ENCODE data around the gene CD46.

The CD46 gene

DNA sequence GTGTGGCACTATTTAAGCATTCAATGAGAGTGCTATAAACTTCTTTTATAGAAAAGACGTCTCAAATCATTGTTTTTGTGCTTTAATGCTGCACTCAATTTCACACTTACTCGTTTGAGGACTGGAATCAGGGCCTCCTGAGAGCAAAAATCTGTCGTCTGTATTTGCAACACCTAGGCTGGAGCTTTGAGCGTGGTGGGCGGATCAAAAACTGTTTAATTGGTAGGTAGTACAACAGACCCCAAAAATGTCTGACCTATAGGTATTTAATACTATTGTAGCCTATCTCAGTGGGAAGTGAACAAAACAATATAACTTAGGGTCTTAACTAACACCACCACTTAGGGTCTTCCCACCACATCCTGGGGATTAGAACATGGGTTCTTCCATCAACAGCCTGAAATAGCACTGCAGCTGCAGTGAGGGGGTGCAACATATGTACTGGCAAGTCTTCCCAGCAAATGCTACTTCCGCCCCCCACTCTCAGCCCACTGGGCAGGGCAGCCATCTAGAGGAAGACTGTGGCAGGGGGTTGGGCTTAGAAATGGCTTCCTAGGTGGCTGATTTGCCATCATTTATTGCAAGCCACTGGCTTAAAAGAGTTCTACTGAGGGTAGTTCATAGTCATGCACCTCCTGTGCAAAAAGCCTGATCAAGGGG is 48.3 kb downstream of the CD46 start:
- DNase-seq, result no peak

DNA sequence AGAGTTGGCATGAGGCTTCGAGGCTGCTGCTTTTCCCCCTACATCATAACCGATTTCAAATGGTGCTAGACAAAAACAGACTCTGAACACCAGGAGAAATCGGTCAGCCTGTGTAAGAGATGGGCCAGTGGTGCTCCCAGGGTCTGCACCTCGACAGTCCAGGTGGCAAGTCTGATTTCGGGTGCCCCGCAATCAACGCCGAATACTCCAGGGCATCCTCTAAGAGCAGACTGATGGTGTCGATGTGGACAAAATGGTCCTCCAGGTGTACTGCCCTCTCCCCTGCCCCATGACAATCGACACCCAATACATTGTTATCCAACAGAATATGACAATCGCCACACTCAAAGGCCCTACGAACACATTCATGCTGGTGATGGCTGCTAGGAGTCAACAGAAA is 50.0 kb downstream of the CD46 start:
- no peak for DNase-seq

DNA sequence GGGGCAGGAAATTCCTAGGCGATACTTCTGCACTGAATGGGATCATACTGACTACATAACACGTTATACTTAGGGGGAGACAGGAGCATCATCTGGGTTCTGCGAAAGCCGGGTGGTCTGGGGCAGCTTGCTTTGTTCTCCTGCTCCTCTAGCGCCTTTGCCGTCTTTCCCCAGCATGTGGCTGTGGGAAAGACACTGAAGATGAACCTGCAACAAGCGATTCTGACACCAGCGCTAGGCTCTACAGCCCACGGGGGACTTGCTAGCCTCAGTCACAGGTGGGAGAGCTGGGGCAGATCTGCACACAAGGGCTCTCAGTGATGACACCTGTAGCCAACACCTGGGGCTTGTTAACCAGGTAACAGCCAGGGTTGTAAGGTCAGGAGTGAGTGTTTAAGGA is 51.8 kb downstream of the CD46 start:
- no peak for DNase-seq

DNA sequence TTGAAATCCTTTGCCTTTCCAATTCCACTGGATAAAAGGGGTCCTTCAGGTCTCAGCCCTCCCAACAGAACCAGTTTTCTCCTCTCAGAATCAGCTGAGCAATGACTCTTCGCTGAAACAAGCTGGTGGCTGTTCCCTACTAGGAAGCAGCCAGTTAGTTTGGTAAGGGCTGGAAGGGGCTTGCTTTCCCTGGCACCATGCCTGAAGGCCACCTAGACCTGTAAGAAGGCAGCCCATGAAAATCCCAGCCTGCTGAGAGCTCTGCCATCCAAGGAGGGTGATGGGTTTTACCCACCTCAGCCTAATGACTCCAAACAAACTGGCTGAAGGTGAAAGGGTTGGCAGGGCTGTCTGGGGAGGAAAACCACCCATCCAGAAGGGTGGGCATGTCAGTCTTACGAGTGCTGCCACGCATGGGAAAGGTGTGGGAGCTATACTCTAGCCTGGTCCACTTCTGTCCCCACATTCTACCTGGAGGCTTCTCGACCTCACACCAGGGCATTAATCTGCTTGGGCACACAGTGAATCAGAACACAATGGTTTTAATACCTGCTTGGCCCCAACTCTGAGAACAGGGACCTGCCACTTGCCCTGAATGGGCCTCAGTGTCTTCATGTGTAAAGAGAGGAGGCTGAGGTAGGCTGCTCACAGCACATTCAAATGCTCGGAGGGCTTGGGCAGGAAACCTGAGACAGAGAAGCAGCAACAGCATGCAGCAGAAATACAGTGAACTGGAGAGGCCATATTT is 53.0 kb downstream of the CD46 start:
- no peak for DNase-seq

DNA sequence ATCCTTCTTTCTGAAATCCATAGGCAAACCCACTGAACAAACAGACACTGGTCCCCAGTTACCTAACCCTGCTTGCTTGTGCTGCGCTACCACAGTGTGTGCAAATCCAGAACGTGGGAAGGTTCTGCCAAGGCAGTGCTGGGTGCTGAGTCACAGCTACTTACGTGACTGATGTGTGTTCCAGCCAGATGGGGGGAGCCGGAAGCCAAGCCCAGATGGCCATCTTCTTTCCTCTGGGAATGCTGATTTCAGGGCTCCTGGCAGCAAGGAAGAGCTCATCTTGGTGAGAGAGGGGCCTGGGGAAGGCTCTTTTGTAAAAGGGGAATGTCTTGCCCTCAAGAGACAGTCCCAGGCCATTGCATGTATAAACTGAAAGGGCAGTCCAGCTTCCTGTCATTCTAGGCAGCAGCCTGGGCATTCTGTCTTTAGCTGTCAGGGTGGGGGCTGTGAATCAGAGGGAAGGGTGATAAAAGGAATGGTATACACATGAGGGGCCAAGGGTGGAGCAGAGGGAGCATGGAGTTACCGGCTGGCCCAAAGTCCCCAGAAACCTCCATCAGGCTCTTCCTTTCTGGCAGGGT is 54.1 kb downstream of the CD46 start:
- DNase-seq, result no peak

DNA sequence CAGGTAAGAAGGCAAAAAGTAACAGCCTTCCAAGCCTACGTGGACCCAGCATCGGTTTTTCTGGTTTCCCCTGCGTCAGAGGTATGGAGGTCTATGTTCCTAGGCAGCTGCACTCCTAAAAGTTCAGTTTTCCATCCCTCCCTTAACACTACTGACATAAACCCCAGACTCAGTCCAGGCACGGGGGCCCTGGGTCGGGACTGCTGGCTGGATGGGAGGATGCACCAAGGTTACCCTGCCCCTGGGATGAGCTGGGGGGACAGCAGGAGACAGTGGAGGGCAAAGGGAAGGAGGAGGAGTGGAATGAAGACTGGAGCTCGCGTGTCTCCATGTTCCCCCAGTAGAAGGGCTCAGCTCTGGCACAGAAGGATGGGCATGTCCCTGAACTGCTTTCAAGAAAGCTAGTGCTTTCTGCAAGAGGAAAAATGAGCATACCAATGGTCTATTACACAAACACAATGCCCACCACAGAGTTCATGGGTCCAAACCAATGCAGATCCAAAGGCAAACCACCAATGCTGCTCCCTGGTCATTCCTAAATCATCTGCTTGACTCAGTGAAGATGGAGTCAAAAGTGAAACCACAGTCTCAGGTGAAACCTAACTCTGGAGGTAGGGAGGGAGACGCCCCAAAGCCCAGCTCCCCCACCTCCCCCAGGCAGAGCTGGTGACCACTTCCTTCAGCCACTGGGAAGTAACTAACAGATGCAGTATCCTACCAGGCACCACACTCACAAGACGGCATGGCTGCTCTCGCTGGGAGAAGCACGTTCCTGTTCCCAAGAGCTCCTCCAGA is 54.9 kb downstream of the CD46 start:
- no peak for DNase-seq

DNA sequence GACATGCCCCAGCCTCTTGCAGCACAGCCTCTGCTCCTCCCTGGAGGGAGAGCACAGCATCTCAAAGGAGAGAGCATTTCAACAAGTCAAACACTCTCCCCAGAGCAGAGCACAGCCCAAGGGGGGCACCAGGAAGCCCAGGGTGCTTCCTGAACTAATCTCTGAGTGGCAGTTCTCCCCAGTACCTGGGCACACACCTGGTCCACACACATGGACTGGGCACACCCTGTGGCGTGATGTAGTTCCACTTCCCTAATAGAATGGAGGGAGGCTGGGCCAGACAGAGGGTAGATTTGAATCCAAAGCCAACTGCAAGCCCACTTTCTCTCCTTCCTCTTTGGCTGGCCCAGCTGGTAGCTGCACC is 55.5 kb downstream of the CD46 start:
- DNase-seq, result no peak

DNA sequence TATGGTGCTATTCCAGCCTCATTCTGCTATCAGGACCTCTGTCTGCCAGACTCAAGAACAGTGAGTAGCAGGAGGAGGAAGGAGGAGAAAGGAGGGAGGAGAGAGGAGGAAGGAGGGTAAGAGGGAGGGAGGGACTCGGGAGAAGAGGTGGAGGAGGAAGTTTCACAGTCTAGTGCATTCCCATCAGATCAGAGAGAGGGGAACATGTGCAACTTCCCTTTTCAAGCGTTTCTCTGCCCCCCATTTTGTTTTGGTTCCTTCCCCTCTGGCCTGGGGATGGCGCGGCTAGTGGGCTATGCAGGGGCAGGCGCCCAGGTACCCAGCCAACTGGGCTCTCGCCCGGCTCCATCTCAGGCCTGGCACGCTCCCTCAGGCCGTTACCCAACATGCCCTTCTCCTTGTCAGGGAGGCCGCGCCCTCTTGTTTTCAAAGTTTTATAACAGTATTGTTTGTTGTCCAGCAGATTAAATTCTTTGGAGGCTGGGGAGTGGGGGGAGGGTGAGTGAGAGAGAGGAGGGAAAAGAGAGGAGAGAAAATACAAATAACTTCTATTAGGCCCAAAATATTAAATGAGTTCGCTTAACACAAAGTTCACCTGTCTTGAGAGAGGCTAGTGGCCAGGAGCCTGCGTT is 56.0 kb downstream of the CD46 start:
- DNase-seq, result no peak

DNA sequence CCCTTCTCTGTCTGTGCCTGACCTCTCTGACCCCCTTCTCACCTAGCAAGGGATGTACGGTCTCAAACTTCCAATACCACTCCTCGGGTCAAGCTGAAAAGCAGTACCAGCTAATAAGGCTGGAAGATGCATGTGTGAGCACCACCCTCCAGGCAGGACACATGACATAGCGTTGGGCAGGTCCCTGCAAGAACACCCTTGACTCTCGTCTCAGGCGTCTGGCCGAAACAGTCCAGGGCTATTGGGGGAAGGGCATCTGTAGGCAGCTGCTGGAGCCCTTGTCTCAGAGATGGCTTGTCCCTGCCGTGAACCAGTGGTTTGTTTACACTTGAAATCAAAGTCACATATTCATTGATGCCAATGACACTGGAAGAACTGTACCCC is 56.5 kb downstream of the CD46 start:
- DNase-seq, result no peak

DNA sequence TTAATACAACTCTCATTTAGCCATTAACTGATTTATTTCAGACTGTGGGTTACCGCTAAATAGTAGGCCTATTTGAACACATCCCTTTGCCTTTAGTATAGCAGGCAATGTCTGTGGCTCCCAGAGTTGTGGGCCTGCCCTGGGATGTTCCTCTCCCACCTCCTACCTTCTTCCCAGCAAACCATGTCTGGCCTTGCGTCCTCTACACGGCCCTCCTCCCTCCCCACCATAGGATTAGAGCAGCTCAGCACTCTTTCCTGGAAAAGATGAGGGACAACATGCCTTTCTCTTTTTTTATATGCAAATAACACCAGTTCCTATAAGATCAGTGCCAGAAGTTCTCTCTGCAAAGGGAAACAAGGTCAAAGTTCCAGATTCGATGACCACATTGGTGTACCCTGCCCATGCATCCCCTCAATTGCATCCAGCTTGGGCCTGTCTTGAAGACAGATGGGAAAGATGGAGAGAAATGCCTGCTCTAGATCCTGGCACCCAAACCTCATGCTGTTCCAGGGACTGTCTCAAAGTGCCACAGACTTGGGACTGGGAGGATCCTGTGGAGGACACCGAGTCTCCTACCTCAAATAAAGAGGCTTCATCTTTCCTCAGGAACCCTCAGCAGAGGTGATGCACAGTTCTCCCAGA is 57.2 kb downstream of the CD46 start:
- DNase-seq, result no peak

DNA sequence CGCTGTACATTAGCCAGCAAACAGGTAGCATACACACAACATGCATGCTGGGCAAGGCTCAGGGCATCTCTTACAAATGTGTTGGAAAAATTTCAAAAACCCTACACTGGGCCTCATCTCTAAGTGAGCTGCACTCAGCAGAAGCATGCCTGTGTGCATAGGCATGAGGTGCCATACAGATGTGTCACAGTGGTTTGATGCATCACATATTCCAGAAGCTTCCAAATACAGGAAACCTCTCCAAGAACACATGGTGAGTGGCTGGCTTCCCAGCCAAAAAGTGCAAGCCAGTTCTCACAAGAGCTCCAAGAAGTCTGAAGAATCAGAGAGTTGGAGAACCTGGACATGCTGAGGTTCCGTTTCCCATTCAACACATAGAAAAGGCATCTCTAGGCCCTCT is 58.3 kb downstream of the CD46 start:
- DNase-seq, result no peak

DNA sequence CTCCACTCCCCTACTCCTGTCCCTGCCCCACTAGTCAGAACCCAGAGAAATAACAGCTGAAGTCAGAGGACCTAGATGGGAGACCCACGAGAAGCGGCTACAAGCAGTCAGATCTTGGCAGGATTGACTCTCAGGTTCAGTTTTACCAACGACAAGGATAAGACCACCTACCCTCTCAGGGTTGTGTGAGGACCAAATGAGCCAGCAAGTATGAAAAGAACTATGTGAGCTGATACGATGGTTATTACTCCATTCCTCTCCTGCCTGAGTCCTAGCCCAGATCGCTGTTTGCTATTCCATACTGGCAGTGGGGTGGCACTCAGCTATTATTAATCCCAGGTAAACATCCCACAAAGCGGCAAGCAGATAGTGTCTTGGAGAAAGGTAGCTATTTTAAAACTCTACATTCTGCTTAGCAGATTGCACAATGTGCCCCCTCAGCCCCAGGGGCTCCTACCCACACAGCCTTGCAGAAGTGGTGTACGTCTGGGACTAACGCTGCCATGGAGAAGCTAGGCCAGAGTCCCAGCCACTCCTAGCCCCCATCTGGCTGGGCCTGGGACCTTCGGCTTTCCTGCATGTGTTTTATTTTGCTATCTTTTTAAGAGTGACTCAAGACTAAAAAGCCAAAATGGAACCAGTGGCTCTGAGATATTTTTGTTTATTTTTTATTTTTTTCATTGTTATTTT is 58.9 kb downstream of the CD46 start:
- DNase-seq, result no peak

DNA sequence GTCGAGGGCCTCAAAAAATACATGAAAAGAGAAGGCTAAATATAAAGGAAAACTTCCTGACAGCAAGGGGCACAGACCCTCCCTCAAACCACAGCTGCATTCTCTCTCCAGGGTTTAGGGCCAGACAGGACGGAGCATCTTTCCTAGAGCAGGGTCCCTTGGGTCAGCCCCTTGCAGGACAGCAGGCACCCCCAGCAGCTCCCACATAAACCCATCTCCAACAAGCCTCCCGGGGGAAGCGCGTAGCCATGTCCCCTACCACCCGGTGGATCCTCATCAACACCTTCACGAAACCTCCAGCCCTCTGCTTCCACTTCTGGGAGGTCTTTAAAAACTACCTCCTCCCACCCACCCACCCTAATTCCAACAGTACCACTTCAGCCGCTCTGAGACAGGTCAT is 59.5 kb downstream of the CD46 start:
- DNase-seq, result no peak

DNA sequence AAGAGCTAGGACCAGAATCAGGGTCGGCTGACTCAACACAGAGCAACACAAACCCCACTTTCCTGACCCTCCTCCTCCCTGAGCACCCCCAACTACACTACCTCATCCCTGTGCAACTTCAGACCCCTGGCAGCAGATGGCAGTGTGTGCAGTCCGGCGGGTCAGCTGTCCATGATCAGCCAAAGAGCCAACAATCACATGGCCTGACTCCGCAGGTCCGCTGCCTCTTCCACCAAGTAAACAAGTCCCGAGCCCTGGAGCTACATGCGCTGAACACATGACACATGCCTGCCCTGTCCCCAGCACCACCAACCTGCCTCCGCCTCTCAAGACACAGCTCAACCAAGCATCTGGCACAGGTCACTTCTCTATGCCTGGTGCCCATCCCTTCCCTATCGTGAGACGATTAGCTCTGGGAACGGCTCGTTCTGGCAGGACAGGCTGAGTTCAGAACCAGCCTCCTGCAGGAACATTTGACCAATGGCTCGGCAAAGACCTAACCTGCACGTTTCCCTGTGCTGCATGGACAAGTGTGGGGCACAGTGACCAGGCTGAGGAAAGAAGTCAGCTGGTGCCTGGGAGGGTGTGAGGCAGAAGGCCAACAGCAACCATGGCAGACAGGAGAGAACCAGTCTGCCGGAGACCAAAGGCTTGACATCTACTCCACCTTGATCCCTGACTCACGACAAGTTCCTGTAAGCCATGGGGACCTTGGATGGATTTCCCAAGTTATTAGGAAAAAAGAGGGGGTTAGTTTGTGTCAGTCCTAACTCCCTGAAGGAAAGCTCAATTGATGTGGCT is 60.3 kb downstream of the CD46 start:
- DNase-seq, result peak; percentile 24

DNA sequence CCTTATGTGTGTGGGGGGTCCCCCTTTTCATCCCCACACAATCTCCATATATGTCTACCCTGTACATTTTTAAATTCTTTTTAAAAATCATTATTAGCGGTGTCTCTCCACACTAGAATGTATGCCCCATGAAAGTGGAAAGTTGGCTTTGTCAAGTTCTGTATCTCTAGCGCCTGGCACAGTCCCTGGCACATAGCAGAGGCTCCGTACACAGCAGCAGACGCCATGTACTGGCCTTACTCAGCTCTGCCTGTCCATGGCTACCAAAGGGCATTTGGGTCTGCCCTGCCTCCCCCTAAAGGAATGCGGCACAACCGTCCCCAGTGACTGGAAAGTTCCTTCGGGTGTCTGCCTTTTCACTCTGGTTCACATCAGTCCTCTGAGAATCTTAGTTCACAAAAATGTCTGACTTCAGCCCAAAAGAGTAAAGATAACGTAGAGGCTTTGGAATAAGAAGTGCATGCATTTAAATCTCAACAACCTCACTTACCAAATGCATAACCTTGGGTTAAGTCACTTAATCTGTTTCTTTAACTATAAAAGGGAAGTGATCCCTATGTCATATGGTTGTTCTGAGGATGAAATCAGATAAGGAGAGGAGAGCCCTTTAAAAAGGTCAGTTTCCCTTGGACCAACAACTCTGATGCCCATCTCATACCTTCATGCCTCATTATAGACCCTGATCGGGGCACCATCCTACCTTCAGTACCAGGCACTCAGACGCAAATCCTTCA is 61.1 kb downstream of the CD46 start:
- DNase-seq, result no peak

DNA sequence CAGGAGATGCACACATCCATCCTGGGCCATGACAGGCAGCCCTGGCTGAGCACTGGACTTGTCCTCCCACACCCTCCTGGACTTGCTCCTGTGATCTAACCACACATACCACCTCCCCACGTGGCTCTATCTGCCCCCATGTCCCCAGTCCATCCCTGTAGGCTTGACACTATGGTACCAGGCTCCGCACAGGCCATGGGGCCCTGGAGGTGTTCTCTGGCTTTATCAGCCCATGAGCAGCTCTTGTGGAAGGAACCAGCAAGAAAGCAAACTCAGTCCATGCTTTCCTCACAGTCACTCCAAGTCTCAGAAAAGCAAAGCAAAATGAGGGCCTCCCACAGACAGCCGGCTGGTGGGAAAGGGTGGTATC is 61.6 kb downstream of the CD46 start:
- DNase-seq, result no peak

DNA sequence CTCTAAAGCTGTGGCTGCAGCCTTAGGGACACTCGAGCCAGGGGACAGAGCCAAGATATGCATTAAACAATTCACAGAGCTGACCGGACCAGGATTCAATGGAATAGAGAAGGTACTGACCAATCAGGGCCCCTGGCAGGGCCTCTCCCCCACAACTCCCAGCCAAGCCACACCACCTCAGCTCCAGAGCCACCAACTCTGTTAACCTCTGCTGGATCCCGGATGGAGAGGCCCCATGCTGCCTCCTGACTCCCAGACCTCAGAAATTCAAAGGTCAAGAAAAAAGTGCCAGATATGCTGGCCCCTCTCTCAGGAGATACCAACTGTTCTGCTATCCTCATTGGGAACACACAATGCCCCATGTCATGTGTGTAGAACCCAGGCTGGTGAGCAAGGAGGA is 62.1 kb downstream of the CD46 start:
- DNase-seq, result no peak

DNA sequence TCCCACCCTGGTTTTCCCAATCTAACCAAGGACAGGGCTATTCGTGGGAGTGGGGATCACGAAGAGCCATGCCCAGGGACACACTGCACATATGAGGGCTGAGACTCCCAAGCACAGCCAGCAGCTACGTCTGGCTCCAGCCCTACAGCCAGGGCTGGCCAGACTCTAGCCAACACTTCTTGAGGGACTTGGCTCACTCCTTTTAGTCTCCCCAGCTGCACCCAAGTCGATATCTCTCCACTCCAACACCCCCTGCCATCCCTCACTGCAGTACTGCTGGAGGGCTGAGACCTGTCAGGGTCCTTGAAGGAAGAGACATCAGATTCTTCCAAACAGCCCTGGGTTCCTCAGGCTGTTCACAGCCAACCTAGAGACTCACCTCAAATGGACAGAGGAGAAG is 62.6 kb downstream of the CD46 start:
- DNase-seq, result no peak

DNA sequence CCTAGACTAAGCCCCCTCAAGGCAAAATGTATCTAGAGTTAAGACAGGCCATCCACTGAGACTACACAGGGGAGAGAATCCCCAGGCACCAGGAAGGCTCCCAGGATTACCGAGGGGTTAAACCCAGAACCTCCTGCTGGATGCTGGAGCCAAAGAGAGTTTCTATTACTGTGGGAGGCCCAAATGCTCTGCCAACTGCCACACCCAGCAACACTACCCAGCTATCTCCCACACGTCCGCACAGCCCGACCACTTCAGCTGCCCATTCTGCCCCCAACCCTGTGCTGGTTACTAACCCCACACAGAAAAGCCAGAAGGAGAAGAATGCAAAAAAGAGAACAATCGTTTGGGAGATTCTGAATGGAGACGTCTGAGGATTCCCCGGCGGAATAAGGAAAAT is 63.6 kb downstream of the CD46 start:
- no peak for DNase-seq

DNA sequence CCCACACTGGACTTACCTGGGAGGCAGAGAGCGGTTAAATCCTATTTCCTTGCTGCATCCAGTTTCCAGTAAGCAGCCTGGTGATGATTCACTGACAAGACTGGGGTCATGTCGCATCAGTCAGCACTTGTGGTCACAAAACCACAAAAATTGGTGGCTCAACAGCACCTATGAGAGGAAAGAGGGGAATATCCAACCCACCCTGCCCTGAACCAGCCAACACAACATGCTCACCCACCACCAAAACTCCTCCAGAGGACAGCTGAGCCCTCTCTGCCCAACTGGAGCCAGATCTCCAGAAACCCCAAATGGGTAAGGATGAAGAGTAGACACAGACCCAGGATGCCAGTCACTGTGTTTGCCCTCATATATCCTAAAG is 64.0 kb downstream of the CD46 start:
- peak; percentile 68 for DNase-seq

DNA sequence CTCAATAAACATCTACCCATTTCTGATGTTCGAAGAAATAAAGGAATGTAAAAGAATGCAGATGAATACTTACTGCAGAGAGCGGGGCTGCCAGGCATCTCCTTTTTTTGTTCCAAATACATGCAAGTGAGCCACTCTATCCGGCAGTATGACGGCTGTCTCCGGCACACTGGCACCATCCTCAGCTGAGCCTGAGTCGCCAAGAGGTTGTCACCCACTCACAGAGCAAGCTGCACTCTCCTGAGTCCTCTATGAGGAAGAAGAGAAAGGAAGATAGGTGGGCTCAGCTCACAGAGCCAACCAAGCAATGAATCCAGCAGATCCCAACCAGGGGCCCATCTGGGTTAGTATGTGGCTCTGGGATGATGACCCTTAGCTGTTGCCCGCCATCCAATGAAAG is 65.3 kb downstream of the CD46 start:
- no peak for DNase-seq
